ENCODE data around the gene MYH14.
"Not testable (repeated sequence)": the region's sequence is repeated elsewhere in the genome, so short reads cannot be mapped to it uniquely, and the experiment has no call there.

The MYH14 gene

GRCh38 chr19:50322931-50323781 lies 119.7 kb downstream of the MYH14 start:
- DNase-seq: no peak

GRCh38 chr19:50323782-50324133 lies 120.3 kb downstream of the MYH14 start:
- DNase-seq: no peak

- DNase-seq: no peak
These were observed 120.9 kb downstream of the MYH14 start for GRCh38 chr19:50324331-50324730.

GRCh38 chr19:50325310-50326100 lies 122.1 kb downstream of the MYH14 start:
- DNase-seq: peak; percentile 71

- DNase-seq: no peak
These were observed 122.8 kb downstream of the MYH14 start for GRCh38 chr19:50326101-50326664.

GRCh38 chr19:50327013-50327412 lies 123.6 kb downstream of the MYH14 start:
- DNase-seq: no peak

- DNase-seq: no peak
These were observed 124.2 kb downstream of the MYH14 start for GRCh38 chr19:50327461-50328223.

- DNase-seq: peak; percentile 48
These were observed 124.9 kb downstream of the MYH14 start for GRCh38 chr19:50328224-50328872.

GRCh38 chr19:50328873-50329145 lies 125.4 kb downstream of the MYH14 start:
- DNase-seq: no peak

GRCh38 chr19:50329146-50329925 lies 125.9 kb downstream of the MYH14 start, which contains the start of gene KCNC3:
Gene KCNC3, minus strand, starts transcription at chr19:50329377. Its CDS starts 295 bp downstream, at chr19:50329082.
- peak; percentile 93 for DNase-seq

- DNase-seq: not testable (repeated sequence)
These were observed 126.5 kb downstream of the MYH14 start for GRCh38 chr19:50329926-50330294.

GRCh38 chr19:50330365-50331078 lies 127.1 kb downstream of the MYH14 start:
- peak; percentile 76 for DNase-seq

GRCh38 chr19:50331221-50331993 lies 128.0 kb downstream of the MYH14 start:
- DNase-seq: no peak

- DNase-seq: no peak
These were observed 128.5 kb downstream of the MYH14 start for GRCh38 chr19:50331994-50332243.

- DNase-seq: no peak
These were observed 129.0 kb downstream of the MYH14 start for GRCh38 chr19:50332244-50333038.

GRCh38 chr19:50333235-50333736 lies 129.9 kb downstream of the MYH14 start:
- DNase-seq: peak; percentile 92

GRCh38 chr19:50333737-50334617 lies 130.6 kb downstream of the MYH14 start:
- peak; percentile 82 for DNase-seq

- DNase-seq: no peak
These were observed 131.5 kb downstream of the MYH14 start for GRCh38 chr19:50334741-50335421.
